Activated CD4-positive, CD25-positive, alpha-beta regulatory T cell (primary cell): ENCODE measurements around the gene ANKLE1.

ENCODE experiments used
- DNase-seq, 4 experiments: peaks; one replicate each; lab custom pipeline; 2025; lab: John Stamatoyannopoulos, UW

ANKLE1 gene

DNA sequence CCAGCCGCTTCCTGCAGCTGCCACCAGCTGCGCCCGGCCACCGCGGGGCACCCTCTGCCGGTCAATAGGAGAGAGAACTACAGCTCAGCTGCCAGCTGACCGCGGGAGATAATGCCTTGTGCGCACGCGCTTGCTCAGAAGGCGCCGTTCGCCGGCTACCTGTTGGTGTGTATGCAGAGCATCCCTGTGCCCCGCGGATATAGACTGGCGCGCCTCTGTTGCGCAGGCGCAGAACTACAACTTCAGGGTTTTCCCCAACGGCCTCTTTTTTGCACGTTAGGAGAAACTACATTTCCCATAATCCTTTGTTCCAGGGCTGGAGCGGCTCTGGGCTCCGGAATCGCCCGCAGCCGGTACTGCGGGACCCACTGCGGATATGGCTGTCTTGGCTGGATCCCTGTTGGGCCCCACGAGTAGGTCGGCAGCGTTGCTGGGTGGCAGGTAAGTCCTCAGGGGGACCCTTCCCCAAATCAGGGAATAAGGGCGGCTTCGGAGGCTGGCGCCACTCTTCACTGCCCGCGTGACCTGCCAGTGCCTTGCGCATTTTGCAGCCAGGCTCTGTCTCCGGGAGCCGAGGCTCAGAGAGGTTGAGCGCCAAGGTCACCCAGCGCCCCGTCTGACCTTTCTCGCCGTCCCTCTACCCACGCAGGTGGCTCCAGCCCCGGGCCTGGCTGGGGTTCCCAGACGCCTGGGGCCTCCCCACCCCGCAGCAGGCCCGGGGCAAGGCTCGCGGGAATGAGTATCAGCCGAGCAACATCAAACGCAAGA is 24.0 kb downstream of the ANKLE1 start, which contains the start of gene MRPL34:
TSS of gene MRPL34 (plus strand) at position 356 of the 768 bp plus-strand sequence. CDS start at position 377, 21 bp downstream.
- peak; percentile 77 to 90 (median 84) for DNase-seq

DNA sequence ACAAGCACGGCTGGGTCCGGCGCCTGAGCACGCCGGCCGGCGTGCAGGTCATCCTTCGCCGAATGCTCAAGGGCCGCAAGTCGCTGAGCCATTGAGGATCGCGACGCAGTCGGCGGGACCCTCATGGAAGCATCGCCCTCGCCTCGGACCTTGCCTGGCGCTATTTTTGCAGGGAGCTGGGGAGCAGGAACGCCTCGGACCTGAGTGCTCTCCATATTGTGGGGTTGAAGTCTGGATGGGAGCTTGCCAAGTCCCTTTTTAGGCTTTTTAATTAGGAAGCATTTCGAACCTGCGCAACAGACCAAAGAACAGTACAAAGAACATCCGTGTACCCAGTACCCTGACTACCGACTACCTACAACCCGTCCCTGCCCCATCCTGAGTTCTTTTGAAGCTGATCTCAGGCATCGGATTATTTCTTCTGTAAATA is 24.6 kb downstream of the ANKLE1 start:
- no peak for DNase-seq

DNA sequence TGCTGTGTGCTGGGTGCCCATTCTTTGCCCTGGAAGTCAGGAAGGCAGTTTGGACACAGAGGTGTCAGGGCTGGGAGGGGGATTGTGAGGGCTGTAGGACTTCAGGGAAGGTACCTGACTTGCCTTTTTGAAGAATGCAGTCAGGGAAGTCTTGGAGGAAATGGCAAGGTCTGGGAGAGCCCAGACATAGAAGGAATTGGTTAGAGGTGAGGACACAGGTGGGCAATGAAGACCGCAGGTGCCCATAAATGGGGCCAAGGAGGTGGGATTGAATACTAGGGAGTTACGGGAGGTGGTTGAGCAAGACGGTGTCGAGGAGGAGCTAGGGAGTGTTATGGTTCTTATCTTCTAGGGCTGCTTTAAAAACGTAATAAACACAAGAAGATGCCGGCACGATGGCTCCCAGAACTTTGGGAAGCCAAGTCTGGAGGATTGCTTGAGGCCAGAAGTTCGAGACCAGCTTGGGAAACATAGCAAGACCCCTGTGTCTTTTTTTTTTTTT is 26.2 kb downstream of the ANKLE1 start:
- DNase-seq: no peak

GRCh38 chr19:17309198-17309964 is 27.7 kb downstream of the ANKLE1 start, which contains the start of gene DDA1:
Gene DDA1 (plus strand): TSS chr19:17309563. CDS start chr19:17309655, 92 bp downstream.
- DNase-seq: peak; percentile 90 to 97 (median 95)

GRCh38 chr19:17309965-17310461 is 28.3 kb downstream of the ANKLE1 start:
- DNase-seq: no peak

GRCh38 chr19:17311455-17312188 is 29.9 kb downstream of the ANKLE1 start:
- DNase-seq: no peak

- DNase-seq: no peak
Measured at GRCh38 chr19:17312189-17313113, 30.8 kb downstream of the ANKLE1 start.

DNA sequence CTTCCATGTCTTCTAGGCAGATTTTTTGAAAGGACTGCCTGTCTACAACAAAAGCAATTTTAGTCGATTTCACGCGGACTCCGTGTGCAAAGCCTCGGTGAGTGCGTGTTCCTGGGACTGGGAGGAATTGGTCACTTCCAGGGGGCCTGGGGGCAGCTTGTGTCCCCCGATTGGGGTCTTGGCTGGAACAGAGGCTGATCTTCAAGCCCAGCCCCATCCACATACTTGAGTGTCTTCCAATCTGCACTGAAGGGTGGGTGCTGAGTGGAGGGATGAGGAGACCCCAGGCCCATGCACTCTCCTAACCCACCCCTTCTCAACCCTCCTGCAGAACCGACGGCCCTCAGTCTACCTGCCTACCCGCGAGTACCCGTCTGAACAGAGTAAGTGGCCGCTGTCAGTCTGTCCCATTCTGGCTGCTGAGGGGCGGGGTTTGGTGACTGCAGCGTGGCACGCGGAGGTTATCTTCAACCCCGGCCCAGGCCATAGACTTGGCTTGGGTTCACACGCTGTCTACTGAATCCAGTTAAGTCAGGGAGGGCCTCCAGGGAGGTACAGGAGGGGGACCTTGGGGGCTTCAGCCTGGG is 32.4 kb downstream of the ANKLE1 start:
- no peak for DNase-seq

GRCh38 chr19:17318966-17319365 is 37.3 kb downstream of the ANKLE1 start:
- DNase-seq: no peak

DNA sequence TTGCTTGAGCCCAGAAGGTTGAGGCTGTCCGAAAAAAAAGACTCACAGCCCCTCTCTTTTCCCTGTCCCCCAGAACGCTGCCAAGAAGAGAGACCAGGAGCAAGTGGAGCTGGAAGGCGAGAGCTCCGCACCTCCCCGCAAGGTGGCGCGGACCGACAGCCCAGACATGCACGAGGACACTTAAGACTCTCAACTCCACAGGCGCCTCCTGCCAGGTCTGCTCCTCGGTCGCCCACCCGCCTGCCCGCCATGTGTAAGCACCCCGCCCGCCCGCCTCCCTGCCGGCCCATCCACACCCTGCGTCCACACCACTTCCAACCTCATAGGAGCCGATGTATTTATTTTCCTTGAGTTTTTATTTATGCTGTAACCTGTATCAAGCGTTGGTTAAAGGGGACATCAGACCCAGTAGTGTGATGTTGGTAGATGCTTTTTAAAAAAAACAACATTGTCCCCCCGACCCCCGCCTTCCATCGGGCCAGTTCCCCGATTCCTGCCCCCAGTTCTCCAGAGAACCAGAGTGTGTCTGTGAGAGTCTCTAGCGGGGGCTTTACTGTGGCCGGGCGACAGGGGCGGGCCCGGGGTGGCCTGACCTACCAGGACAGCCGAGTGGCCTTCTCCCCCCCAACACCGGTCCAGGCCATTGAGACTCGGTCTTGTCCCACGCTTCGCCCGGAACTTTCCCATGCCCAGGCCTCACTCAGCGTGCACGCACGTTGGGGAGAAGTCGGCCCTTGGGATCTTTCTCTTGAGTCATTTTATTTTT is 38.0 kb downstream of the ANKLE1 start:
- DNase-seq: no peak

- DNase-seq: no peak
Measured at GRCh38 chr19:17320435-17320834, 38.7 kb downstream of the ANKLE1 start.

GRCh38 chr19:17321655-17322489 is 40.2 kb downstream of the ANKLE1 start:
- no peak for DNase-seq

DNA sequence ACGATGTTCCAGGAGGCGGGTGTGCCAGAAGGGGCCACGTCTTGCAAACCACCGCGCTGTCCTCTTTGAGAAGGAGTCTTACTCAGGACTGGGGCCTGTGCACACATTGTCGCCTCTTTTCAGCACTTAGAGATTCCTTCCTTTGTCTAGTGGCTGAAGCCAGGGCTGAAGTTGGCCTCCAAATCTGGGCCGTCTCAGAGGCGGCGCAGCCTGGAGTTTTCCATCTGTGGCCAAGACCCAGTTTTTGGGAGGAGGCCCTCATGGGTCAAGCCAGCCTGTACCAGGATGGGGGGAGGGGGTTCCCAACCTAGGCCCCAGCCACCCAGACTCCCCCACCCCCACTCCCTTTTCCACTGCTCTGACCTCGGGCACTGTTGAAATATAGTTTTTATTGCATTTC is 41.2 kb downstream of the ANKLE1 start:
- no peak for DNase-seq

DNA sequence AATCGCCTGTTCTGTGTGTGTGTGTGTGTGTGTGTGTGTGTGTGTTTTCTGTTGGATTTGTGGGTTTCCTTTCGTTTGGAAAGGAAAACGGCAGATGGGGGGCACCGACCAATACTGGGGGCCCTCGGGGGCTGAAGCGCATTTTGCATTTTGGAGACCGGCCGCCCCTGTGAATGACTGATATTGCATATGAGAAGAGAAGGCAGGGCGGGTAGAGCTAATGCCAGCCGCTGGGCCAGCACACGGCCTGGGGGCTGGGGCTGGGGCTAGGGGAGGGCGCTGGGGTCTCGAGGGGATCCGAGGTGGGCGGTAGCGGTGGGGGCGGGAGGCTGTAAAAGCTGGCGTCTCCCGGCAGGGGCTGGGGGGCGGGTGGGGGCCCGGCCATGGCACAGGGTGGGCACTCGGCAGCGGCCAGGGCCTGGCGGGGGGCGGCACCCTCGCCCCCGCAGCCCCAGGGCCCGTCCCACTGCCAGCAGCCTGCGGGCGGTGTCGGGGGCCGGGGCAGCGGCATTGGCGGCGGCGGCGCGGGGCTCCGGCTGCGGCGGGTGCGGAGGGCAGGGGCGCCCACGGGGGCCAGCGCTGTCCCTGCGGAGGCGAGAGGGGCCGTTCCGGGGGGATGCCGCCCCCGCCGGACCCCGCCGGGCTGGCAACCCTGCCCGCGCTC is 41.7 kb downstream of the ANKLE1 start:
- no peak for DNase-seq

- no peak for DNase-seq
Measured at GRCh38 chr19:17323964-17324332, 42.2 kb downstream of the ANKLE1 start.

DNA sequence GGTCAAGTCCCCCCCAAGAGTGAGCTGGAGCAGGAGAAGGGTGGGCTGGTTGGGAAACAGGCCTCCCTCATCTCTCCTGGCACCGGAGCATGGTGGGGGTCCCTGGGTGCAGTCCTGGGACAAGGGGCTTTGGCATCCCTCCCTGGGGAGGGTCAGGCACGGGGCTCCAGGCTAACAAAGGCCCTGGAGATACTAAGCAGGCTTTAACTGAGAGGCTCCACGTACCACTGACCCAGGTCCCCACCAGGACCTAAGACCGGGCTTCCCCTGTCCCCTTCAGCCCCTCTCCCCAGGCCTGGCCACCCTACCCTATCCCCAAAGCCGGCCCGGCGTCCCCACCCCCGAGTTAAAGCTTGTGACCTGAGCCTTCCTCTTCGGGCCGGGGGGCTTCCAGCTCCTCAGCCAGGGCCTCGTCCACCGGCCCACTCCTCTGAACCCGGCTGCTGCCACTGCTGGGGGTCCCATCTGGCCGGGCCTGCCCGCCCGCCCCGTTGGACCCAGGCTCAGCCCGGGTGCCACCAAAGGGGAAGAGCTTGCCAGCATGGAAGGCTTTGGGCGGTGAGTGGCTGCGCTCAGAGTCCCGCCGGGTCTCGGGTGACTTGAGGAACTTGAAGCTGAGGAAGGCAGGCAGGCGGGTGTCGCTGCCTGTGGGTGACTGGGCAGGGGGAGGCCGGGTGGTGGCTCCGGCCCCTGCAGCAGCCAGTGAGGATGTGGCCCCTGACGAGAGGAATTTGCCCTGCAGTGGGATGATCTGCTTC is 42.8 kb downstream of the ANKLE1 start:
- DNase-seq: no peak

- no peak for DNase-seq
Measured at GRCh38 chr19:17325133-17325532, 43.4 kb downstream of the ANKLE1 start.
